T-helper 1 cell treated with Interleukin-12 subunit alpha and Interleukin-12 subunit beta and Interleukin-4 antibody, amounts not matched to agents 30 ng/mL and 1 ng/mL, for 36 hours (primary cell): Measurements from ENCODE around the gene PRR14L. TPM values are rescaled to one million over a fixed set of nuclear protein-coding genes. Genes with fewer than 3 reads are reported as not detected.
"Not testable (repeated sequence)": the region's sequence is repeated elsewhere in the genome, so short reads cannot be mapped to it uniquely, and the experiment has no call there.

Experiments used
- intact Hi-C: fragments of 100-400 bp; cut with micrococcal nuclease; formaldehyde crosslinking; loops from one replicate; pipeline ENCODE4 v1.15.1; 2024
- total RNA-seq: library from RNA; stranded (reverse); gene quantifications from 2 replicates; pipeline ENCODE4 v1.2.3, GENCODE V29; 2022

Gene PRR14L
- total RNA-seq, 1 donor from 2014 or later: 68.4 TPM

- intact Hi-C loops: no loop called here
These were observed 66.5 kb downstream of the PRR14L start for GRCh38 chr22:31683181-31684105.

DNA sequence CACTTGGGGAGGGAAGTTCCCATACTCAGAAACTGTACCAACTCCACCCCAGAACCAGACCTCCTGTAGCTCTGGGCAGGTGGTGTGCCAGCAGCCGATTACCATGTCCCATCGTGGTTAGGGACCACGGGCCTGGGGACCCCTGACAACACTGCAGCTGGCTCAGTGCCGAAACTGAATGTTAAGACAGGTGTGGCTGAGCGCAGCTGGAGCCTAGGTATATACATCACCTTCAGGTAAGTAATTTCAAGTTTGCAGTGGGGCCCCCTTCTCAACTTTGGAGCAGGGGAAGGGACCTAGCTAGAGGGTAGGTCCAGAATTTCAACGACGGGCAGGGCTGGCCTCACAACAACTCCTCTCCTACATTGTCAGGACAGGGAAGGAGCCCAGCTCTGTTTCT lies 67.2 kb downstream of the PRR14L start:
- intact Hi-C loops: no loop called here

DNA sequence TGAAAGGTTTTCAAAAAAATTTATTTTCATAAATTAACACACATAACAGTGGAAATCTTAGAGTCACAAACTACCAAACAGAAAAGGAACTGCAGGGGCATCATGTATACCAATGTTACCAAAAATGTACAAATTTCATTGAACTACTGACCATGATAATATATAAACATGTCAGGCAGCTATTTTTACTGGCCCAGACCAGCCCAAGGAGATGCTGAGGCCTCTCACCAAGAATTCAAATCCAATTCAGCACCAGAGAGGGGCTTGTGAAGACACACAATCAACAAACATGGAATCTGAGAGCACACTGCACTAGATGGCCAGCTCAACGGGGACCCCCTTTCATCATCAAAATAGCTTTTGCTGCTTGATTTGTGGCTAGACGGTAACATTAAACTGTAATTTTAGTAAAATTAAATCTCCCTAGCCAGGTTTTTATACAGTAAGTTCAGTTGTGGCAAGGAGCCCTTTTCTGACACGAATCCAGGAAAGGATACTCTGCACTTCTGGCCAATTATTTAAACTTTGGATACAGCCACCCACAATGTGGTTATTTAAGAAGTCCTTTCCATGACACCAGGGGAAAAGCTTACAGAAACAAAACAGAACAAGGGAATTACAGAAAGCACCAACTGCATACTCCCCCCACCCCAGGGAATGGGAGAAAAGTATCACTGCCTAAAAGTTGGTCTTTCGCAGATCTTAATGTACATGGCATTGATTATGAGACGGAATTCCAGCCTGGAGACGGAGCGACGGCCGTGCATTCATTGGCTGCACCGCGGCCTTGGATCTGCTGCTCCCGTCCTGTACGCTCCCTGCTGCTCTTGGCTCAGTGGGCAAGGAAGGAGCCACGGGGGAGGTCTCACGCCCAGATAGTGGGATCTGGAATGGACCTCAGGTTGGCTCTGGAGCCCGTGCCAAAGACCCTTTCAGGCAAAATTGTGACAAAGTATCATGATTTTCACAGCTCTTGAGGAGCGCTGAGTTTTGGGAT lies 68.3 kb downstream of the PRR14L start:
- intact Hi-C loops: no loop called here

DNA sequence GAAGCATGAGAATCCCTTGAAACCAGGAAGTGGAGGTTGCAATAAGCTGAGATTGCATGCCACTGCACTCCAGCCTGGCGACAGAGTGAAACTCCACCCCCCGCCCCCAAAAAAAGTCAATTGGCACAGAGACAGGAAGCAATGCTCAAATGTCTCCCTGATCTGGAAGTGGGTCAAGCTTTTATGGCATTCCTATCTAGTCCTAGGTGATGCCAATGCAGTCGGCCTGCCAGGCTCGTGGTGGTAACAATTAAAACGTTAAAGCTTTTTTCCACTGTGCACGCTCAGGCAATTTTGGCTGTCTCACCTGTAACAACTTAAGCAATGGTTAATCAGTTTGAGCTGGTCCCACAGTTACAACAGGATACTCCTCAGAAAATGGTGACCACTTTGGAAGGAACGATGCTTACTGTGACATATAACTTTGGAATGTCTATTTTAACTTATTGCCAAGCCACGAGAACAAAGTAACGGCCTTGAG lies 69.0 kb downstream of the PRR14L start:
- intact Hi-C loops: no loop called here

- intact Hi-C loops: no loop called here
These were observed 71.2 kb downstream of the PRR14L start for GRCh38 chr22:31678748-31679147.

DNA sequence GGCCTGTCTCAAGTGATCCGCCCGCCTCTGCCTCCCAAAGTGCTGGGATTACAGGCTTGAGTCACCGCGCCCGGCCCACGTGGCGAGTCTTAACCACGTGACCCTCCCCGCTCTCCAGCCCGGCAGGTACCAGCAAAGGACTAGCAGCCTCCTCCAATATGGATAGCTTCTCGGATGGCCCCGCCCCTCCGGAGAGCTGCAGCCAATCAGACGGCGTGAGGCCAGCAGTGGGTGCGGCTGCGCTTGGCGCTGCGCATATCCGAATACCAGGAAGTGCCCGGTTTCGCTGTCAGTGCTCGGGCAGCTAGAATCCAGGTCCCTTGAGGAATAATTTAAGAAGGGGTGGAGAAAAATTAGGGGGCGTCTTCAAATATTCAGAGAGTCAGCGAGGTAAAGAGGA lies 73.2 kb downstream of the PRR14L start:
- intact Hi-C loops: loop anchor here (1.0 kb wide), 3 partner anchors 14 to 74 kb away; partner anchors contain the start of genes PISD and PRR14L

DNA sequence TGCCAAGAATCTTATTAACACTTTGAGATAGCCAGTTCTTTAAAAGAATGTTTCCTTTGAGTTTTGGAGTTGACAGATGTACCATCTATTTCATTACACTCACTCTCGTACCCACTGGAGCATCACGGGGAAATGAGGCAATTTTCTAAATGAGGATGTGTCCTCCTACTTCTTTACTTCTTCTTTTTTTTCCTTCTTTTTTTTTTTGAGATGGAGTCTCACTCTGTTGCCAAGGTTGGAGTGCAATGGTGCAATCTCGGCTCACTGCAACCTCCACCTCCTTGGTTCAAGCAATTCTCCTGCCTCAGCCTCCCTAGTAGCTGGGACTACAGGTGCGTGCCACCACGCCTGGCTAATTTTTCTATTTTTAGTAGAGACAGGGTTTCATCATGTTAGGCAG lies 75.7 kb downstream of the PRR14L start:
- intact Hi-C loops: not testable (repeated sequence)

GRCh38 chr22:31668849-31669248 lies 81.1 kb downstream of the PRR14L start:
- intact Hi-C loops: loop anchor here (10.0 kb wide), 3 partner anchors 176 to 746 kb away; partner anchors contain the start of gene RTCB

DNA sequence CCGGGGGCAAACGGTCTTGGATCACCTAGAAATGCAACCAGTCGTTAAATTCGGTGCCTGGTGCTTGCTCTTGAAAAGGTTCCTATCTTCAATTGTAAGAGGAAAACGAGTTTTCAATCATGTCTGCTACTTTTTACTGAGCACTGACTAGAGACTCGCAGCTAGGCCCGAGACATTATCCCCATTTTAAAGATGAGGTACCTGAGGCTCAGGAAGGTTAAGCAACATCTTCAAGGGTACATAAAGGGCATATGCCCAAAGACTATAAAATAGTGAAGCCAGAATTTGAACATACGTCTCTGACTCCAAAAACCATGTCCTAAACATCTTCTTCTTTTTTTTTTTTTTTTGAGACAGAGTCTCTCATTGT lies 87.3 kb downstream of the PRR14L start:
- intact Hi-C loops: loop anchor here (1.0 to 10.0 kb wide), 9 partner anchors 14 to 811 kb away; partner anchors contain the start of genes PRR14L and RTCB

- intact Hi-C loops: loop anchor here (1.0 to 10.0 kb wide), 9 partner anchors 14 to 811 kb away; partner anchors contain the start of genes PRR14L and RTCB
These were observed 87.9 kb downstream of the PRR14L start, which contains the start of gene PISD for GRCh38 chr22:31661851-31662667. Gene PISD (minus strand): TSS chr22:31662215. CDS start chr22:31662208, 7 bp downstream.

- intact Hi-C loops: loop anchor here (10.0 kb wide), 3 partner anchors 184 to 754 kb away; partner anchors contain the start of gene RTCB
These were observed 89.0 kb downstream of the PRR14L start for GRCh38 chr22:31660860-31661341.

- intact Hi-C loops: no loop called here
These were observed 90.7 kb downstream of the PRR14L start for GRCh38 chr22:31659246-31659645.

DNA sequence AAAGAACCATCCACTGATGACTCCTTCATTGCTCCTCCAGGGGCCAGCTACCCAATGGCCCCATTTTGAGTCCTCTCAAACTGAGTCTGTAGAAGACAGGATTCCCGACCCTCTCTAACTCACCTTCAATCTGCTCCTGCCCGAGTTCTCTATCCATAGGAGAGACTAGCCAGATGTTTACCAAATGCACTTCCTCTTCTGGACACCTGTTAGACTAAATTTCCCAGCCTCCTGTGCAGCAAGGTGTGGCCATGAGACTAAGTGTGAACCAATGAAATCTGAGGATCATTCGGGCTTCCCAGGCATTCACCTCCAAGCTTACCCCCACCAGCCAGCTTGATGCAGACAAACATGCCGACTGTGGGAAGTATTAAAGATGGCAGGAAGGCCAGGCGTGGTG lies 95.5 kb downstream of the PRR14L start:
- intact Hi-C loops: no loop called here

- intact Hi-C loops: no loop called here
These were observed 96.0 kb downstream of the PRR14L start for GRCh38 chr22:31653944-31654343.

- intact Hi-C loops: no loop called here
These were observed 96.8 kb downstream of the PRR14L start for GRCh38 chr22:31652911-31653684.

- intact Hi-C loops: no loop called here
These were observed 97.8 kb downstream of the PRR14L start for GRCh38 chr22:31652088-31652487.

DNA sequence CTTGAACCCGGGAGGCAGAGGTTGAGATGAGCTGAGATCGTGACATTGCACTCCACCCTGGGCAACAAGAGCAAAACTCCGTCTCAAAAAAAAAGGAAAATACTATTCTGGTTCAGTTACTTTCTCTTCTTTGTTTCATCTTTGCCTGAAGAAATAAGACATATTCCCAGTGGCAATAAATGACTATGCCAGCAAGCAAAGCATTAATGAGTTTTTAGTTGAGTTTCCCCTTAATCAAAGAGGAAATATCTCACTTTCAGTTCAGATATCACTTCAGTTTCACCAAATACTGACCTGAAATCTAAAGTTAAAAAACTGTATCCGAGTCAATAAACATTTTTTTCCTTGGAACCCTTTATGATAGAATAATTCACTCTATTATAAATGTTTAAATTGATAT lies 98.3 kb downstream of the PRR14L start:
- intact Hi-C loops: no loop called here

DNA sequence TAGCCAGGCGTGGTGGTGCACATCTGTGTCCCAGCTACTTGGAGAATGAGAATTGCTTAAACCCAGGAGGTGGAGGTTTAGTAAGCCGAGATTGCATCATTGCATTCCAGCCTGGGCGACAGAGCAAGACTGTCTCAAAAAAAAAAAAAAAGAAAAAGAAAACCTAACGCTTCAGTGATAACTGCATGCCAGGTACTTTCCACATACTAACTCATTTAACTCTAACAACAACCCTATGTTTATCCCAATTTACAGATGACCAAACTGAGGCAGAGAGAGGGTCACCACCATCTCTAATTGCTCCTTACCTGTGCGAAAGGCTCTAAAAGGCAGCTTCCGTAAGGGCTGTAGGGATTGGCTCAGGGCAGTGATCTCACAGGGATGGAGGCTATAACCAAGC lies 99.5 kb downstream of the PRR14L start:
- intact Hi-C loops: no loop called here

DNA sequence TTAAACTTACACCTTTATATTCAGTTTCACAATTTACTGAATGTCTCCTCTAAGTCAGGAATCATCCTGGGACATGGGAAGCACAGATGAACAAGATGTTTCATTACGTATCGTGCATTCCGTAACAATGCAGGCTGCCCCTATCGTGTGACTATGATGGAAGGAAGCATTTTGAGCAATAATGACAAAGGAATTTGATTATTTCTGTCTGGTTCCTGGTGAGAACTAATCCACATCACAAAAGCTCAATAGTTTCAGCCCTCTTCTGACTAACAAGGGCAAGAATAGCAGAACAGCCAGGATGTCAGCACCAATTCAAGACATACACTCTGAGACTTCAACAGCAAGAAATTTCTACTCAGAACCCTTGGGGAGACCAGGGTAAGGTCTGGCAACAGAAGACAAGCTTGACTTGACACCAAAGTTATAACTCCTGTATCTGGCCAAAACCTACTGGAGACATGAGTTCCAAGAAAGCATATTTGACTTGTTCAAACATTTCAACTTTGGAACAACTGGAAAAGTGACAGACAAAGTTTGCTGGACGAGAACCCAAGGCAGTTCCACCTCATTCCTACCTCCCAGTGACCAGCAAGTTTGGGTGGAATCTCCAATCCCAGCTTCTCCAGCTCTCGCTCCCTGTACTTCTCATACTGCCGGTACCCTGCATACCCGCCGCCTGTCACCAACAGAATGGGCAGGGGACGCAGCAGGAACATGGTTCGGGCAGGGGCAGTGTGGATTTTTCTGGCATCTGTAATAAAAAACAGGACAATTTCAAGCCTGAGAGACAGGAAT lies 102.2 kb downstream of the PRR14L start:
- intact Hi-C loops: no loop called here
